Measurements from ENCODE around the gene CDH23.

DNA sequence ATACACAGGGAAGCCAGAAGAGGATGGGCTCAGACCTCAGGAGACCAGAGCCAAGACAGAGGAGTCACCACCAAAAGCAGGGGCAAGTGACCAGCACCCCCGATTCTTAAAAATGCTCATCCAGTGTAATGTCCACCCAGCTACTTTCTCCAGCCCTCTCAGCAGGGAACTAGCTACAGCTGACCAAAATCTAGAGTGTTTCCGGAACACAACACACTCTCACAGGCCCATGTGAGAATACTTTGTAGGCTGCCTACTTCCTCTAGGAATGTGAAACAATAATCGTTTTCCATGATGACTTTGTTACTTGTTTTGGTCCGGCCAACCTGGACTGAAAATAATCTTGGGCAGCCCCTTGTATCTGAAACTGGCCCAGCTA is 439.9 kb downstream of the CDH23 start:
- no peak for TF ChIP-seq FOXA1 (IDR thresholded peaks at IDR 0.05)
- no peak for TF ChIP-seq TARDBP (IDR thresholded peaks at IDR 0.05)
- no peak for TF ChIP-seq SUZ12 (IDR thresholded peaks at IDR 0.05)
- TF ChIP-seq, protein P1, sequence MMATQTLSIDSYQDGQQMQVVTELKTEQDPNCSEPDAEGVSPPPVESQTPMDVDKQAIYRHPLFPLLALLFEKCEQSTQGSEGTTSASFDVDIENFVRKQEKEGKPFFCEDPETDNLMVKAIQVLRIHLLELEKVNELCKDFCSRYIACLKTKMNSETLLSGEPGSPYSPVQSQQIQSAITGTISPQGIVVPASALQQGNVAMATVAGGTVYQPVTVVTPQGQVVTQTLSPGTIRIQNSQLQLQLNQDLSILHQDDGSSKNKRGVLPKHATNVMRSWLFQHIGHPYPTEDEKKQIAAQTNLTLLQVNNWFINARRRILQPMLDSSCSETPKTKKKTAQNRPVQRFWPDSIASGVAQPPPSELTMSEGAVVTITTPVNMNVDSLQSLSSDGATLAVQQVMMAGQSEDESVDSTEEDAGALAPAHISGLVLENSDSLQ (IDR thresholded peaks at IDR 0.05), result no peak
- TF ChIP-seq FOXK2 (IDR thresholded peaks at IDR 0.05), result no peak
- no peak for TF ChIP-seq BHLHE40 (IDR thresholded peaks at IDR 0.05; ENCODE audit: borderline replicate concordance)
- TF ChIP-seq ARNT (IDR thresholded peaks at IDR 0.05), result no peak
- no peak for TF ChIP-seq FOXM1 (IDR thresholded peaks at IDR 0.05; ENCODE audit: borderline replicate concordance)
- TF ChIP-seq HDGF (IDR thresholded peaks at IDR 0.05; ENCODE audit: borderline replicate concordance), result no peak
- TF ChIP-seq ZNF384 (IDR thresholded peaks at IDR 0.05), result no peak
- TF ChIP-seq L3MBTL2 (conservative IDR thresholded peaks at IDR 0.05), result no peak
- no peak for TF ChIP-seq CTBP1 (IDR thresholded peaks at IDR 0.05; ENCODE audit: borderline replicate concordance)
- TF ChIP-seq SP1 (IDR thresholded peaks at IDR 0.05), result no peak

Measured in HEK293T (cell line).